K562 (cell line): ENCODE measurements around the gene ABHD17C.

Experiments used
- CREB1 ChIP-seq, 2 experiments: sonication (generic) in 1 of 2; formaldehyde crosslinking in 1 of 2; IDR thresholded peaks; 2 replicates each; pipeline versions ENCODE4 v1.6.1 to v1.8.0; 2012 to 2022; ENCODE audit warnings: inconsistent platforms in 1 of 2, mild to moderate bottlenecking in 1 of 2, missing genetic modification reagents in 1 of 2, moderate library complexity in 1 of 2
- MAFG ChIP-seq: fragments of 450-650 bp; conservative IDR thresholded peaks from 2 replicates; pipeline ENCODE4 v1.6.1; 2016; ENCODE audit warnings: missing genetic modification characterization, missing compliant biosample characterization
- NCOA2 ChIP-seq, 2 experiments: fragments of 450-650 bp; IDR thresholded peaks; 2 replicates each; pipeline ENCODE4 v1.6.1; 2018; ENCODE audit warnings: mild to moderate bottlenecking in 2 of 2, moderate library complexity in 1 of 2; ENCODE audit not compliant: partially characterized antibody in 2 of 2
- ZNF165 ChIP-seq: fragments of 250-450 bp; sonication (Bioruptor Pico); IDR thresholded peaks from 2 replicates; pipeline ENCODE4 v1.4.0; 2020; ENCODE audit warnings: borderline replicate concordance
- ZNF639 ChIP-seq, 2 experiments: fragments of 200-800 bp in 1 of 2; sonication (Bioruptor generic) in 1 of 2; sonication (generic) in 1 of 2; formaldehyde crosslinking in 1 of 2; IDR thresholded peaks in 1 of 2; conservative IDR thresholded peaks in 1 of 2; 2 replicates each; pipeline versions ENCODE4 v1.5.0 to v1.6.1; 2016 to 2020; ENCODE audit warnings: missing compliant biosample characterization in 1 of 2, missing genetic modification characterization in 1 of 2, missing genetic modification reagents in 1 of 2

DNA sequence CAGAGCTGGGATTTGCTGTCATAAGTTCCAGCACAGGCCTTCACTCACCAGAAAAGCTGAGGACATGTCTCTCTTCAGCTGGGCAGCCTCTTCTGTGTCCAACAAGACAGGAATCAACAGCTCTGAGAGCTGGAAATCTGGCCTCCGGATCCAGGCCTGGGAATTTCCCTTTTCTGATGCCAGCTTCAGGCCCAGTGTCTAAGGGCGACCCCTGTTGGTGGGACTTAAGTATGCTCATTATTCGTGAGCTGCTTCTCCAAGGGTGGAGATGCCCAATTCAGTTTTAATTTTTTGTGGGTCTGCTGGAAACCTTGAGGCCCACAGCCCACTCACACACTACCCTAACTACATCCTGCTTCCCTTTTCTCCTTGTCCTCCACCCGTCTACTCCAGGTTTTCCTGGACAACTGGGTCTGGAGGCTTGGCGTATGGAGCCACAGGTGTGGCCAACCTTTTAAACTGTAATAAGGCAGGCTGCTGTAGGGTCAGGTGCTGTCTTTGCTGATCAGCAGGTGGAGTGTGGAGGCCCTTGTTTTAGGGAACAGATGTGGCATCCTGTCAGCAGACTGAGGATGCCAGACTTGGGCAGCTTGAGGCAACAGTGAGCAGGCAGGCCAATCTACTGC lies 81.4 kb downstream of the ABHD17C start:
- TF ChIP-seq MAFG, result no peak
- TF ChIP-seq NCOA2 (IDR thresholded peaks at IDR 0.05; ENCODE audit: partially characterized antibody in 2 of 2), result no peak
- no peak for TF ChIP-seq ZNF165 (CRISPR knock-in tag)
- no peak for TF ChIP-seq ZNF639 (CRISPR knock-in tag; conservative IDR thresholded peaks at IDR 0.05 in 1 of 2, IDR thresholded peaks at IDR 0.05 in 1 of 2)
- TF ChIP-seq CREB1 (IDR thresholded peaks at IDR 0.05), result no peak
- TF ChIP-seq CREB1 (CRISPR knock-in tag; IDR thresholded peaks at IDR 0.05), result no peak
